ENCODE data around the gene OR10R2.

The OR10R2 gene

DNA sequence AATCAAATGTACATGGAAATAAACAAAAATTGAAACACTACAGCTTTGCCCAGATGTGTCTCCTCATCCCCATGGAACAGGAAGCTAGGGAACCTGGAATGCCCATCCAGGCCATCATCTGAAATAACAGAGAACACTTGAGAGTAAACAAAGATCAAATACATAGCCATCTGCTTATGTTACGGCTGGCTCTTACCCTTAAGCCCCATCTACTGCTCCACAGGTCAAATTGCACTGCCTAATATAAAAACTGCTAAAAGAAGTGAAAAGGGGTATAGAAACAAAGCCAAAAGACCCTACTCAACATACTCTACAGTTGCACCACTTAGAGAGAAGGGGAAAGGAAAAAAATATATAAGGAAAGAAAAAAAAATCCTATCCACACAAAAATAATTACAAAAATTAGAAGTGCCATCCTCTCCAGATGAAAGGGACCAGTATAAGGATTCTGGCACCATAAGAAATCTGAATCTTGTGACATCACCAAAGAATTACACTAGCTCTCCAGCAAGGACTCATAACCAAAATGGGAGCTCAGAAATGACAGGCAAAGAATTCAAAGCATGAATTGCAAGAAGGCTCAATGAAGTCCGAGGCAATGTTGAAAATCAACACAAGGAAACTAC, 55.3 kb downstream of the OR10R2 start:
- TF ChIP-seq, protein P1, sequence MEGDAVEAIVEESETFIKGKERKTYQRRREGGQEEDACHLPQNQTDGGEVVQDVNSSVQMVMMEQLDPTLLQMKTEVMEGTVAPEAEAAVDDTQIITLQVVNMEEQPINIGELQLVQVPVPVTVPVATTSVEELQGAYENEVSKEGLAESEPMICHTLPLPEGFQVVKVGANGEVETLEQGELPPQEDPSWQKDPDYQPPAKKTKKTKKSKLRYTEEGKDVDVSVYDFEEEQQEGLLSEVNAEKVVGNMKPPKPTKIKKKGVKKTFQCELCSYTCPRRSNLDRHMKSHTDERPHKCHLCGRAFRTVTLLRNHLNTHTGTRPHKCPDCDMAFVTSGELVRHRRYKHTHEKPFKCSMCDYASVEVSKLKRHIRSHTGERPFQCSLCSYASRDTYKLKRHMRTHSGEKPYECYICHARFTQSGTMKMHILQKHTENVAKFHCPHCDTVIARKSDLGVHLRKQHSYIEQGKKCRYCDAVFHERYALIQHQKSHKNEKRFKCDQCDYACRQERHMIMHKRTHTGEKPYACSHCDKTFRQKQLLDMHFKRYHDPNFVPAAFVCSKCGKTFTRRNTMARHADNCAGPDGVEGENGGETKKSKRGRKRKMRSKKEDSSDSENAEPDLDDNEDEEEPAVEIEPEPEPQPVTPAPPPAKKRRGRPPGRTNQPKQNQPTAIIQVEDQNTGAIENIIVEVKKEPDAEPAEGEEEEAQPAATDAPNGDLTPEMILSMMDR (conservative IDR thresholded peaks at IDR 0.05) = peak; percentile 68
- no peak for TF ChIP-seq ZFX (IDR thresholded peaks at IDR 0.05)
- H3K27ac ChIP-seq = no peak overlapping the region
